HG03378 (cell line): ENCODE measurements around the gene SEMA5A.

Experiments used
- ATAC-seq: cut with Tn5 transposase; IDR thresholded peaks from one replicate; pipeline ENCODE4 v1.9.1; 2021; ENCODE audit warnings: mild to moderate bottlenecking, moderate library complexity; ENCODE audit not compliant: unreplicated experiment

SEMA5A gene

GRCh38 chr5:9082996-9083395, 462.9 kb downstream of the SEMA5A start:
- no peak for ATAC-seq

- ATAC-seq, result no peak
Observed at GRCh38 chr5:9072701-9073100, 473.2 kb downstream of the SEMA5A start.

DNA sequence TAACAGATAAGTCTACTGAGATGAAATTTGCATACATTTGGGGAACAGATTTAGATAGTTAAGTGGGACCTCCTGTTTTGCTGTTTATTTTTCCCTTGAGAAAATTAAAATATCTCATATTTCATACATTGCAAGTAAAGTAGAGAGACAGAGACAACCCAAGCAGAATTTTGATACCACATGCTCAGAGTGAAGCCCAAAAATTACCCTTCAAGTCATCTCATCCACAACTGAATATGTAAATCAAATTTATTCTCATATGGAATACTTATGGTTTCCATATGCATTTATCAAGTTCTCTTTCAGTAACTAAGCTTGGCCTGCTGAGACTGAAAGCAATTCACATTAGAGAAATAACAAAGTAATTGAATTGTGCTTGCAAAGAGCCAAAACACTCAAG, 474.4 kb downstream of the SEMA5A start:
- ATAC-seq, result no peak

DNA sequence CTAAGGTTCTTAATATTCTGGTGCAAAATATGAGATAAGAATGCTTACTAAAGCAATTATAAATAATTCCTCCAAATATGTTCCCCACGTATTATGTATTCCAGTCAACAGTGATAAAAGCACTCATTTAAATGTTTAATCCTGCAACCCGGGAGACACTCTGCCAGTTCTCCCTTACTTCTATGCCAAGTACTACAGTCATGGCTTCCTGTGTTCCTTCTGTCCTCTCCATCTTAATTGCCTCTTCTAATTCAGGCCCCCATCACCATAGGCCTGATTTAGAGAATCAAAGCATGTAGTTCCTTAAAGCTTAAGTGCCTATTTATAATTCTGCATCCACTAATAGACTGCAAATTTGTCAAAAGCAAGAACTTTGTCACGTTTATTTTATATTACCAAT, 474.8 kb downstream of the SEMA5A start:
- ATAC-seq, result no peak

DNA sequence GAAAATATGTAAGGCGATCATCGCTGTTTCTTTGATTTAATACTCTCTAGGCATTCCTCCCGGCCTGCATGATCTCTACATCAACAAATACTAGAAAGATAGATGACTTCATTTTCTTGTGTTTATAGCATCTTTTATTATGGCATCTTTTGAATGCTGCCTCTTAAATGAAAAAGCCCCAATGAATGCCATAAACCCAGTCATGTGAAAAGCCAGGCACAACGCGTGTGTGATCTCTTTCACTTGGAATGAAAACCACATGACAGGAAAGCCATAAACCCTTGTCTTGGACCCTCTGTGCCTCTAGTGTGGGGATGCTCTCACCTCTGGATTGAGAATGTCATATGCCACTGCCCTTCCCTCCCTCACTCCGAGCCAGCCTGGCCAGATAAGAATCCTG, 476.2 kb downstream of the SEMA5A start:
- no peak for ATAC-seq

DNA sequence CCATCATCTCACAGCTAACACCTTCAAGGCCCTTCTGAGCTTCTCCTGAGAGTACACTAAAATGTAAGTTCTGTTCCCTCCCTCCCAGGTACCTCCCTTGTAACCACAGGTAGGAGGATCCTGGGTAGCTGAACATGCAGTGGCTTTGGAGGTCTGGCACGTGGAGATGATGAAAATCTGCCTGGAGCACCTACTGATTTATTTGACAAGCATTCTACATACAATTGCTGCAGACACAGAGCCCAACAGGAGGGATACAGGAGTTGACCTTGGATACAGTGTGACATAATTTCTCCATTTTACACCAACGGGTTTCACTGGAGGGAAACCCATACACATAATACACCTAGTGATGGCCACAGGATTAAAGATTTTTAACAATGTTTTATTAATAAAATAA, 478.7 kb downstream of the SEMA5A start:
- ATAC-seq, result no peak

GRCh38 chr5:9066349-9066748, 479.5 kb downstream of the SEMA5A start:
- no peak for ATAC-seq

DNA sequence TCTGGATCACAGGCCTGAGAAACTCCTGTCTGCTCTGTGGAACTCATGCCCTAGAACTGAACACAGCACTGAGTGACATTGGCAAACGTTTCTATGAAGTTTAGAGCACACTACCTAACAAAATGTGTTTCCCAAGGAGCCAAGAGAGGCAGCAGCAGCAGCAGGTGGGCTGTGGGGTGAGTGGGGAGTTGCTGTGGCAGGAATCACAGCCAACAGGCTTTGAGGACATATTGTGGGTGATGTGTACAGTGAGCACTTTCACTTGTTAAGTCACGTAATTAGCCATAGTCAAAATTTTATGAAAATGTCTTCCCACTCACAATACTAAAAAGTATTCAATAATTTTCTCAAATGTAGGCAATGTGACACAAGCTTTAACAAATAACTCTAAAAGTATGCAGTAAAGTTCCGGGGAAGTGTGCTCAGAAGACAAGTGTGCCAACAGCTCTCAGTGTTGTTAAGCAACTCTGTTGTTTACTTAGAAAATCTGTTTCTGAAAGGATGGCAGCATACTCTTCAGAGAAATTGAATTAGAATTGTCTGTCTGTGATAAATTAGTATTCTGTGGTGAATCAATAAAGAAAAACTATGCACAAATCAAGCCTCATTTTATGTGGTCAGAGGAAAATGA, 482.1 kb downstream of the SEMA5A start:
- ATAC-seq, result no peak

GRCh38 chr5:9062873-9063272, 483.0 kb downstream of the SEMA5A start:
- peak; percentile 69 for ATAC-seq

- no peak for ATAC-seq
Observed at GRCh38 chr5:9059920-9060691, 485.8 kb downstream of the SEMA5A start.

DNA sequence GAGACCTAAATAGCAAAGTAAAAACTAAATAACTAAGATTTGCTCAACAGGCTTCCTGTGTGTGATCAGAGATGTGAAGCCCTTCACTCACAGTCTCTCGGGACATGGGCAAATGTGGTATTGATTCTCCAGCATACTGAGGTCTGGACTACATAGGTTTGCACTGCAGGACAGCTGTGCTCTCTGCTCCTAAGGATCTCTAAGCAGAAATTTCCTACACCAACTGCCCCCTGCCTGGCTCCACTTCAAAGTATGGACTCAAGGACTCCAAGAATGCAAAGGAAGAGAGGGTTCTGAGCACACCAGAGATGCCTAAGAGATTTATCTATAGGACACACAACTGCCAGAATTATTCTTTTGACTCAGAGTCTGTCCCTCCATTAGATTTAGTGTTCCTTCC, 487.2 kb downstream of the SEMA5A start:
- no peak for ATAC-seq

DNA sequence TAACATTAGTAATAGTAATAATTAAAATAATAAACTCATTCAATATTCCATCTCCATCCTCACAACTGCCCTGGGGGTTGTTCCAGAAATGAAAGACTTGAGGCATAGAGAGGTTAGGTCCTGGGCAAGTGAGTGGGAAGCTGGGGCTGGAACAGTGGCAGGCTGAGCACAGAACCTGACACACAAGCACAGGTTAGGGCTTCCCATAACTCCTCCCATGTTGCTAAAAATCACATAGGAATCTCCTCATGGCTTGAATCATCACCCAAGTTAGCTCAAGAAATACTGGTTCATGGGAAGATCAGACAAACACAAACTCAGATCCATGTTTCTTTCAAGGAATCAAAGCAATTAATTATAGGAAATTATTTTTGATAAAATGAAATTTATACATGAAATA, 487.7 kb downstream of the SEMA5A start:
- no peak for ATAC-seq

DNA sequence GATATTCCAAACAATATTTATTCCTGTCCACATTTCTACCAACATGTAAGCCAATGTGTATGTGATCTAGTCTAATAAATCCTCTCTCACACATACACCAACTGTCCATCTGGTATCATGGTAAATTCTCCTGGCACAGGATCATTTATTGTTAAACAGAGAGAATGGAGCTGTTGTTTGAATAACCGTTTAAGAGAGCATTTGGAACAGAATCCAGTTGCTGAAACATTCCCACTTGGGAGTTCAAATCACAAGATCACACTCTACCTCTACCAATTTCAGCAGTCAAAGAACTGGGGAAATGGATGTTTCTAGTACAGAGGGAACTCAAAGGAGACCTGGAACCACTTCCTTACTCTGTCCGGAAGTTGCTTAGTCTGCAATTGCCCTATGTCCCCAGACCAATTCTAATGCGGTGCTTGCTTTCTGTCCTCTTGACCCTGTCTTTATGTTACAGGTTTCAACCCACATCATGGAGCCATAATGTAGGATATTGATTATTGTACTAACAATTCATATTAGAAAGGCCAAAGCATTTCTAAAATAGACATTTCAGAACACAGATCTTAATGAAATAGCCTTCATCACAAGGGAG, 488.4 kb downstream of the SEMA5A start:
- ATAC-seq, result no peak

GRCh38 chr5:9056046-9056445, 489.8 kb downstream of the SEMA5A start:
- no peak for ATAC-seq

DNA sequence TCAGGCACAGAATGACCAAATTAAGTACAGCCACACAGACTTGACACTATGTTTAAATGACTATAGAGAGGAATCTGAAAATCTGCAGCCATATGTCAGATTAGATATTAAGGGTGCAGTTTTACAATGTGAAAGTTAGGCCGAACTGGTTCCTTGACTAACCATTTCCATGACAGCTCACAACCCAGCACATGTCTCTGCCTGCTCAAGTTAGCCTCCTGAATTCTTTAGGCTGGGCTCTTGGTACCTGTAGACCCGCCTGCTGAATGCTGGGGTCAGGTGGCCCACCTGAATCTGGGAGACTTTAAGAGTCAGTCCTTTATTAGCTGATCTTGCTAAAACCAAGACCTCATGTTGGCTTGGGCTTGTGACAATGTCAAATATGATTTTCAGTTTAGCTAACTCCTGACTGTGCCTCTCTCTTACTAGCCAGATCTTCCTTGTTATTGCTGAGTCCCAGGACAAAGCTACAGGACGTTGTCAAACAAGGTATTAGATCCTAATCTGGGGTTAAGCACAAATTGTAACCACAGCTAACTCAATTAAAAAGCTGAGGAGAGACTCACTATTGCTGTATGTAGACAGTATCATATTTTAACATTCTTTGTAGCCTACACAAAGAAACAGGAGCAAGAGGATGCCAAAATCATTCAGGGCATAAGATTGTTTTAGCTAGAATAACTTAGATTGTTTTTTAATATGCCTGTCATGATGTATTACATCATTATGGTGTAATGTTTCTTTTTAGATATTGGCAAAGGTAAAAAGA, 490.9 kb downstream of the SEMA5A start:
- no peak for ATAC-seq

- no peak for ATAC-seq
Observed at GRCh38 chr5:9054322-9054721, 491.6 kb downstream of the SEMA5A start.

- ATAC-seq, result no peak
Observed at GRCh38 chr5:9052421-9052820, 493.5 kb downstream of the SEMA5A start.

DNA sequence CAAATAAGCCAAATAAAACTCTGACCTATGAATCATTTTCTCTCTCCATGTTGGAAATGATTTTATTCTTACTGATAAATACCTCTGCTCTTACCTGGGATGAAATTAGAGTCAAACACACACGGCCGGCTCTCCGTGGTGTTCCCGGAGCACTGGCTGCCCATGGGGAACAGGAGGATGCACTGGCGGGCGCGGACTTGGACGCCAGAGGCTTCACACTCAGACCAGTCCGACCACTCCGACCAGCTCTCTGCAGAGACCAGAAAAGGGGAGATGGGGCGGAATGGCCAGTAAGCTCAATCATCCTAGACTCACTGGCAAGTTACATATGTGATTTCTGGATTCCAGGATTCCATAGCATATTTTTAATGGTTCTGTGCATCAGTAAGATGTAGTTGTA, 494.1 kb downstream of the SEMA5A start:
- no peak for ATAC-seq

DNA sequence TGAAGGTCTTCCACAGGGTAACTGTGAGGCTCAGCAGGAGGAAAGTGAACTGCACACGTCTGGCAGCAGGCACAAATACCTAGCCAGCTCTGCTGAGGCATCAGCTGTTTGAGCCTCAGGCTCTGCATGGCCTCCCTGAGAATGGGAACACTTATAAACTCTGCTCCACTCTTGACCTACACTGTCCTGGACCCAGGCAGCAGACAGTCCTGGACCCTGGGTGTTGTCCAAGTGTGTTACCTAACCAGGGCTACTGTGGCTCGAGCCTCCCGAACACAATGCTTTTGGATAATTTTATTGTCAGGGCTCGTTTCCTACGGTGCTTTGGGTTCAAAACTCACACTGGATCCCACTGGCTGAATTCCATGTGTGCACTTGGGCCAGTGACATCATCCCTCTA, 497.9 kb downstream of the SEMA5A start:
- ATAC-seq, result no peak

GRCh38 chr5:9046756-9047481, 499.0 kb downstream of the SEMA5A start:
- no peak for ATAC-seq

DNA sequence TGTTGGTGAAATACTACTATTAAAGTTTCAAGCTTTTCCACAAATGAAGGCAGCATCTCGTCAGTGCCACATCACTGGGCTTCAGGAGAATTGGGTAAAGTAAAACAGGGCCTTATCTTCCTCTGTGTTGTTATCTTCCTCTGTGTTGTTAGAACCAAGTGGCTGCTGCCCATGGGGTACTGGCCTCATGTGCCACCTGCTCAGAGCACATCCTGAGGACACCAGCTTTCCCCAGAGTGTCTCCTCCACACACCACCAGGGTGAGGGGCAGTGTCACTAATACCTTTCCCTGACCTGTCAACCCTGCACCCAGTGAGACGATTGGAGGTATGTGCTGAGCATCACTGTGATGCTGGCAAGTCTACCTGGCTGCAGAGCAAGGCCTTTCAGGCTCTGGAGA, 499.9 kb downstream of the SEMA5A start:
- ATAC-seq, result no peak
